ENCODE results near the gene WWP2.

- TF ChIP-seq CTCF (IDR thresholded peaks at IDR 0.05): no peak
- TF ChIP-seq POLR2A (IDR thresholded peaks at IDR 0.05): no peak
Observed at GRCh38 chr16:69836257-69836656, 74.1 kb downstream of the WWP2 start.

Data from upper lobe of left lung (tissue), 4 donors.